Mesothelial cell of epicardium (in vitro differentiated cells): ENCODE measurements around the gene USH2A. TPM values are rescaled to one million over a fixed set of nuclear protein-coding genes. Genes with fewer than 3 reads are reported as not detected.

Experiments
- DNase-seq, 2 experiments: peaks; one replicate each; pipeline ENCODE4 v3.0.0; 2021; ENCODE audit warnings: low spot score in 2 of 2; ENCODE audit not compliant: unreplicated experiment in 2 of 2
- H3K27ac Mint-ChIP-seq: 2 replicates; pipeline ENCODE4 v1.8.0; 2021; ENCODE audit warnings: mixed read lengths
- H3K27me3 Mint-ChIP-seq: 2 replicates; pipeline ENCODE4 v1.8.0; 2021; ENCODE audit warnings: low read depth, mixed read lengths
- H3K36me3 Mint-ChIP-seq: 2 replicates; pipeline ENCODE4 v1.8.0; 2021; ENCODE audit warnings: mixed read lengths
- H3K4me1 Mint-ChIP-seq: 2 replicates; pipeline ENCODE4 v1.8.0; 2021; ENCODE audit warnings: mixed read lengths
- H3K4me3 Mint-ChIP-seq: 2 replicates; pipeline ENCODE4 v1.8.0; 2021; ENCODE audit warnings: mild to moderate bottlenecking, moderate library complexity, mixed read lengths
- H3K9me3 Mint-ChIP-seq: 2 replicates; pipeline ENCODE4 v1.8.0; 2021; ENCODE audit warnings: mixed read lengths
- total RNA-seq: library from RNA; stranded (reverse); gene quantifications from 3 replicates; pipeline ENCODE4 v1.2.1, GENCODE V29; 2021
- TF ChIP-seq, protein P1 (sequence below): fragments of 200-600 bp; sonication (generic); IDR thresholded peaks from one replicate; pipeline ENCODE4 v1.5.0; 2021; ENCODE audit warnings: antibody characterized with exemption; ENCODE audit not compliant: unreplicated experiment

The USH2A gene
- total RNA-seq, 1 donor from 2014 or later = 0.02 TPM

DNA sequence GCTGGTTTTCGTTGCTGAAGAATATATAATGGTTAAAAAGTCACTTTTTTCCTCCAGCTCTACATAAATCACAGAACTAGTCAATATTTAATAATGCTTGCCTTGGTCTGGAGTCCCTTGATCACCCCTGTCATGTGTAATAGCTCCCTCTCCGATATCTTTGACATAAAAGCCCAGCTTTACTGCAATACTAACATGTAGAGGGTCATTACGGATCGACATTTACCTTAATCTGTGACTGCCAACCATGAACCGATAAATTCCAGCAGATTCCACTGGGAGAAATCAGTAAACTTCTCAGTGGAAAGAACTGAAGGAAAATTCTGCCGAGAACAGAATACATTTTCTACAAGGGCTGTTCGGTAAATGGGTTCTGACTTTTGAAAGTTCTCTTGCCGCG lies 459.6 kb downstream of the USH2A start:
- Mint-ChIP-seq H3K36me3 (no peaks in the 10 kb centered on the region), H3K27ac (no peak overlapping the region), H3K4me3 (no peak overlapping the region), H3K9me3 (no peaks in the 10 kb centered on the region), H3K27me3 (peaks cover 7% of the 10 kb centered on the region), H3K4me1 (peaks cover 2% of the 10 kb centered on the region)
- no peak for DNase-seq
- TF ChIP-seq, protein P1, sequence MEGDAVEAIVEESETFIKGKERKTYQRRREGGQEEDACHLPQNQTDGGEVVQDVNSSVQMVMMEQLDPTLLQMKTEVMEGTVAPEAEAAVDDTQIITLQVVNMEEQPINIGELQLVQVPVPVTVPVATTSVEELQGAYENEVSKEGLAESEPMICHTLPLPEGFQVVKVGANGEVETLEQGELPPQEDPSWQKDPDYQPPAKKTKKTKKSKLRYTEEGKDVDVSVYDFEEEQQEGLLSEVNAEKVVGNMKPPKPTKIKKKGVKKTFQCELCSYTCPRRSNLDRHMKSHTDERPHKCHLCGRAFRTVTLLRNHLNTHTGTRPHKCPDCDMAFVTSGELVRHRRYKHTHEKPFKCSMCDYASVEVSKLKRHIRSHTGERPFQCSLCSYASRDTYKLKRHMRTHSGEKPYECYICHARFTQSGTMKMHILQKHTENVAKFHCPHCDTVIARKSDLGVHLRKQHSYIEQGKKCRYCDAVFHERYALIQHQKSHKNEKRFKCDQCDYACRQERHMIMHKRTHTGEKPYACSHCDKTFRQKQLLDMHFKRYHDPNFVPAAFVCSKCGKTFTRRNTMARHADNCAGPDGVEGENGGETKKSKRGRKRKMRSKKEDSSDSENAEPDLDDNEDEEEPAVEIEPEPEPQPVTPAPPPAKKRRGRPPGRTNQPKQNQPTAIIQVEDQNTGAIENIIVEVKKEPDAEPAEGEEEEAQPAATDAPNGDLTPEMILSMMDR = no peak

DNA sequence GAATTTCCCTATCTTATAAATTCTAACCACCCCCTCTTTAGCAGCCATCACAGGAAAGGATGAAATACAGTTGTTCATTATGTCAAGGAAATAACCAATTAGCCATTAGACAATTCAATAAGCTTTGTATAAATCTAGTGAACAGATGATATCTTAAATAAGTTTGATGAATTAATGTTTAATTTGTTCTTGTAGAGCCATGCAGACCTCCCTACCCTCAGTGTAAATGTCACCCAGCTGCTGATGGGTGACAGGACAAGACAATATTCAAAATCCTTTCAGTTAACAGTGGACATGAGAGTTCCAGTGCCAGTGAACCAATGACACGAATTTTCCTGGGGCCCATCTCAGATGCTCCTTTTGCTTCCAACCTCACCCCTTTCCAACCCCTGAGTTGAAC lies 460.2 kb downstream of the USH2A start:
- Mint-ChIP-seq H3K9me3 (no peaks in the 10 kb centered on the region), H3K27ac (no peak overlapping the region), H3K27me3 (peaks cover 9% of the 10 kb centered on the region), H3K4me1 (peaks cover 6% of the 10 kb centered on the region), H3K4me3 (no peak overlapping the region), H3K36me3 (no peaks in the 10 kb centered on the region)
- no peak for DNase-seq
- TF ChIP-seq, protein P1 = no peak

DNA sequence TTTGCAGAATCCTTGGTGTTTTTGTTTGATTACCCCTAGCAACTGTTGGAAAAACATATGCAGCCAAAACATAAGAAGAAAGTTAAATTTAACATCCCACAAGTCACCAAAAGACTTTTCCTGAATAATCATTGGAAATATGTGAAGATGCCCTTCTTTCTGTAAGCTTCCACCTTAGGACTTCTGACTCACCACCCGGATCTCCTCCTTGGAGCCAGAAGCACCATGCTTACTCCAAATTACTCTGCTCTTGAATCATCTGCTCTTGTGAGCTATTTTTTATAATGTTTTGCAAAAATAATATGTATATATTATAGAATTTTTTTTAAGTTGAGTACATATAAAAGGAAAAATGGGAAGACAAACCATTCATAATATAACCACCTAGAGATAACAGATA lies 464.4 kb downstream of the USH2A start:
- TF ChIP-seq, protein P1 = no peak
- Mint-ChIP-seq H3K4me1 (peaks cover 18% of the 10 kb centered on the region), H3K4me3 (no peak overlapping the region), H3K27me3 (peaks cover 9% of the 10 kb centered on the region), H3K9me3 (no peaks in the 10 kb centered on the region), H3K36me3 (no peaks in the 10 kb centered on the region), H3K27ac (no peak overlapping the region)
- no peak for DNase-seq

DNA sequence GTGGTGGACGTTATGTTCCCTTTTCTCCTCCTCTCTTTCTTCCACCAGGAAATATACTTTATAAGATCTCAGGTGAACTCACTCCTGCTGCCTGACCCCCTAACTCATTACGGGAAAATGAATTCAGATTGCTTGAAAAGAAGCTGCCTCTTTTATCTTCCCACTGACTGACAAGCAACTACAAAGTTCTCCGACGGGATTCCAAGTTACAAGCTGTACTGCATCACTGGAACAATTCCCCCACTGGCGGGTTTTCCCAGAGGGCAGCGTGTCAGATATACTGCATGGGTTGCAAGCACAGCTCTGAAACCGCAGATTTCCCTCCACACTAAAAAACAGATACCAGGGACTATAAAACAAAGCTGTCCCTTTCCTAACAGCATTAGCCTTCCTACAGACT lies 465.6 kb downstream of the USH2A start:
- H3K27ac Mint-ChIP-seq = peak overlapping the region; percentile 44
- H3K27me3 Mint-ChIP-seq = peaks cover 9% of the 10 kb centered on the region
- H3K9me3 Mint-ChIP-seq = no peaks in the 10 kb centered on the region
- TF ChIP-seq, protein P1 = no peak
- peaks cover 18% of the 10 kb centered on the region for H3K4me1 Mint-ChIP-seq
- peak overlapping the region; percentile 11 for H3K4me3 Mint-ChIP-seq
- H3K36me3 Mint-ChIP-seq = no peaks in the 10 kb centered on the region
- peak; percentile 25 to 39 for DNase-seq

DNA sequence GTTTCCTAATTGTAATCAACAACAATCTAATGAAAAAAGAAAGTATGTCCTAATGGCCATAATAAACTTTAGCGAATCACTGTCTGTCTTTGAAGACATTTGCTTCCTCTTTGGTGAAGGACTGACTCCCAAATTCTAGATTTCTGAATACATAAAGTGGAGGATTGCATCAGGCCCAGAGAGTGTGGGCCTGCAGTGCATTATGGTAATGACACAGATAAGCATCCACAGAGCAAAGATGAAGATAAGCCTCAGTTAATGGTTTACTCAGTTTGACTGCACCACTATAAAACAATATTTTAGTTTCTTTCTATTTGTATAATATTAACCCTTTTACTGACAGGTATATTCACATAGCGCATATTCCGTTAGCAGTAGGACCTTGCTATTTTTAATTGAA lies 490.7 kb downstream of the USH2A start:
- Mint-ChIP-seq H3K4me1 (no peaks in the 10 kb centered on the region), H3K4me3 (no peak overlapping the region), H3K9me3 (no peaks in the 10 kb centered on the region), H3K27me3 (no peaks in the 10 kb centered on the region), H3K27ac (no peak overlapping the region), H3K36me3 (no peaks in the 10 kb centered on the region)
- TF ChIP-seq, protein P1 = no peak
- DNase-seq = no peak

DNA sequence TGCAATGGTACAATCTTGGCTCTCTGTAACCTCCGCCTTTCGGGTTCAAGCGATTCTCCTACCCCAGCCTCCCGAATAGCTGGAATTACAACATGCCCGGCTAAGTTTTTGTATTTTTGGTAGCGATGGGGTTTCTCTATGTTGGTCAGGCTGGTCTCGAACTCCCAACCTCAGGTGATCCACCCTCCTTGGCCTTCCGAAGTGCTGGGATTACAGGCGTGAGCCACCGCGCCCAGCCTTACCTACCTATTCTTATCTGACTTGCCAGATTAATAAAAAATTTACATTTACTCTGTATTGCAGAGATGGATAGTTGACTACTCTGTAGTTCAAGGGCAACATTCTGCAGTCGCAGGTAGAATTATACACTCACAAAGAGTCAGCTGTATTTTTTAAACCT lies 496.6 kb downstream of the USH2A start:
- H3K9me3 Mint-ChIP-seq = no peaks in the 10 kb centered on the region
- TF ChIP-seq, protein P1 = no peak
- no peaks in the 10 kb centered on the region for H3K27me3 Mint-ChIP-seq

More for the DNA sequence above, 496.6 kb downstream of the USH2A start:
- no peaks in the 10 kb centered on the region for H3K36me3 Mint-ChIP-seq
- H3K4me1 Mint-ChIP-seq = no peaks in the 10 kb centered on the region
- H3K27ac Mint-ChIP-seq = no peak overlapping the region
- H3K4me3 Mint-ChIP-seq = no peak overlapping the region
- no peak for DNase-seq
